Inferior parietal cortex (tissue), 1 donor: ENCODE measurements around the gene KEL.

Experiments
- DNase-seq: peaks from one replicate; pipeline ENCODE4 v3.0.0-alpha.2; 2016; ENCODE audit errors: extremely low spot score

Gene KEL

GRCh38 chr7:142930126-142930730 lies 31.9 kb downstream of the KEL start:
- no peak for DNase-seq

- DNase-seq: no peak
Observed at GRCh38 chr7:142927949-142928348, 34.2 kb downstream of the KEL start.

GRCh38 chr7:142927085-142927745 lies 34.9 kb downstream of the KEL start:
- DNase-seq: no peak

- no peak for DNase-seq
Observed at GRCh38 chr7:142925413-142925812, 36.8 kb downstream of the KEL start.

- no peak for DNase-seq
Observed at GRCh38 chr7:142923391-142923790, 38.8 kb downstream of the KEL start.

GRCh38 chr7:142919656-142920055 lies 42.5 kb downstream of the KEL start:
- DNase-seq: no peak

GRCh38 chr7:142918901-142919300 lies 43.3 kb downstream of the KEL start:
- no peak for DNase-seq

GRCh38 chr7:142917447-142917846 lies 44.7 kb downstream of the KEL start:
- DNase-seq: no peak

GRCh38 chr7:142916508-142916907 lies 45.7 kb downstream of the KEL start:
- DNase-seq: no peak

GRCh38 chr7:142915315-142915714 lies 46.8 kb downstream of the KEL start:
- DNase-seq: no peak

- DNase-seq: no peak
Observed at GRCh38 chr7:142914121-142914520, 48.0 kb downstream of the KEL start.

GRCh38 chr7:142913566-142913965 lies 48.6 kb downstream of the KEL start:
- no peak for DNase-seq

GRCh38 chr7:142913051-142913450 lies 49.1 kb downstream of the KEL start:
- no peak for DNase-seq

GRCh38 chr7:142910481-142910880 lies 51.7 kb downstream of the KEL start:
- no peak for DNase-seq

GRCh38 chr7:142910031-142910433 lies 52.1 kb downstream of the KEL start:
- DNase-seq: no peak

- DNase-seq: peak; percentile 22
Observed at GRCh38 chr7:142908921-142909890, 53.0 kb downstream of the KEL start.

- DNase-seq: no peak
Observed at GRCh38 chr7:142908290-142908689, 53.9 kb downstream of the KEL start.

- DNase-seq: no peak
Observed at GRCh38 chr7:142906643-142907042, 55.5 kb downstream of the KEL start.

- no peak for DNase-seq
Observed at GRCh38 chr7:142905759-142906158, 56.4 kb downstream of the KEL start.

- no peak for DNase-seq
Observed at GRCh38 chr7:142904128-142904527, 58.0 kb downstream of the KEL start.

GRCh38 chr7:142901426-142902259 lies 60.5 kb downstream of the KEL start:
- DNase-seq: no peak

GRCh38 chr7:142899661-142900060 lies 62.5 kb downstream of the KEL start:
- no peak for DNase-seq
